HepG2 (cell line): ENCODE results near the gene TBC1D10B. TPM values are rescaled to one million over a fixed set of nuclear protein-coding genes. Genes with fewer than 3 reads are reported as not detected.
"Not testable (repeated sequence)": the region's sequence is repeated elsewhere in the genome, so short reads cannot be mapped to it uniquely, and the experiment has no call there.

Experiments used
- ATAC-seq: fragments of 200-7000 bp; cut with Tn5 transposase; 3 replicates; pipeline ENCODE4 v1.9.1; 2020; ENCODE audit warnings: mild to moderate bottlenecking, moderate library complexity
- BruUV-seq: library from RNA; stranded (reverse); fragments of 400-500 nt; replicated peaks from 2 replicates; lab custom pipeline; 2021; lab: Mats Ljungman, UMichigan
- CTCF ChIA-PET: fragments of 300-600 bp; formaldehyde crosslinking; extraction: SDS; loops from one replicate; lab custom pipeline; 2021; ENCODE audit warnings: low total read pairs, inconsistent platforms, low intra/inter-chr PET ratio; lab: Yijun Ruan, JAX
- POLR2A ChIA-PET: fragments of 350-600 bp; sonication (Branson Sonifier 250); formaldehyde crosslinking; loops from one replicate; lab custom pipeline; 2020; ENCODE audit warnings: antibody characterized with exemption, inconsistent platforms; lab: Yijun Ruan, JAX
- DNase-seq: peaks from one replicate; pipeline ENCODE4 v3.0.0-alpha.2; 2015; ENCODE audit warnings: low spot score
- FAIRE-seq: peaks from 3 replicates; lab custom pipeline; 2011; peaks lifted over from hg19 to GRCh38; lab: Jason Lieb, UNC
- H2AFZ ChIP-seq: one replicate; pipeline ENCODE4 v1.6.1; 2011; ENCODE audit warnings: low read length, inconsistent platforms
- H3K27ac ChIP-seq: fragments of 300-600 bp; 3 replicates; pipeline ENCODE4 v1.8.0; 2011; ENCODE audit warnings: mixed run types, mild to moderate bottlenecking, mixed read lengths, low read length, inconsistent platforms; ENCODE audit not compliant: insufficient read depth; ENCODE audit errors: extremely low read length
- H3K27me3 ChIP-seq, 2 experiments: fragments of 200-600 bp in 1 of 2; 2 replicates in 1 of 2; 3 replicates in 1 of 2; pipeline versions ENCODE4 v1.6.0 to v1.8.0; 2011; ENCODE audit warnings: low read length in 2 of 2, mild to moderate bottlenecking in 2 of 2, moderate library complexity in 2 of 2, inconsistent platforms in 1 of 2; ENCODE audit not compliant: insufficient read depth in 2 of 2, control insufficient read depth in 1 of 2
- H3K36me3 ChIP-seq, 2 experiments: fragments of 200-600 bp in 1 of 2; replicated peaks in 1 of 2; 2 replicates in 1 of 2; 3 replicates in 1 of 2; pipeline versions ENCODE4 v1.5.1 to v1.8.0; 2011; ENCODE audit warnings: low read length in 2 of 2, inconsistent platforms in 1 of 2; ENCODE audit not compliant: insufficient read depth in 2 of 2, control insufficient read depth in 1 of 2
- H3K4me1 ChIP-seq: 2 replicates; pipeline ENCODE4 v1.5.1; 2012; ENCODE audit warnings: low read length, inconsistent platforms; ENCODE audit not compliant: insufficient read depth
- H3K4me2 ChIP-seq: 2 replicates; pipeline ENCODE4 v1.6.0; 2011; ENCODE audit warnings: low read depth, low read length, inconsistent platforms
- H3K4me3 ChIP-seq, 3 experiments: fragments of 200-600 bp in 1 of 3; sonication (generic), shearing (Covaris generic) in 1 of 3; replicated peaks in 1 of 3; 2 replicates each; pipeline ENCODE4 v1.5.1; 2011 to 2016; ENCODE audit warnings: low read length in 3 of 3, inconsistent platforms in 2 of 3, low read depth in 2 of 3, mild to moderate bottlenecking in 2 of 3, control low read depth in 1 of 3, mixed read lengths in 1 of 3; ENCODE audit not compliant: insufficient read depth in 1 of 3
- H3K79me2 ChIP-seq: one replicate; pipeline ENCODE4 v1.6.1; 2011; ENCODE audit warnings: low read length, inconsistent platforms; ENCODE audit not compliant: insufficient read depth
- H3K9ac ChIP-seq: 2 replicates; pipeline ENCODE4 v1.6.0; 2011; ENCODE audit warnings: mild to moderate bottlenecking, low read depth, low read length, inconsistent platforms; ENCODE audit not compliant: insufficient read depth
- H3K9me3 ChIP-seq: 2 replicates; pipeline ENCODE4 v1.5.1; 2012; ENCODE audit warnings: mild to moderate bottlenecking, low read length
- H4K20me1 ChIP-seq: 2 replicates; pipeline ENCODE4 v1.6.0; 2011; ENCODE audit warnings: inconsistent platforms, mild to moderate bottlenecking, low read length, moderate library complexity; ENCODE audit not compliant: insufficient read depth
- DR1 ChIP-seq: sonication (generic); formaldehyde crosslinking; IDR thresholded peaks from 2 replicates; pipeline ENCODE4 v1.8.0; 2021; ENCODE audit warnings: mild to moderate bottlenecking, missing genetic modification reagents, inconsistent platforms
- MED1 ChIP-seq: sonication (generic); formaldehyde crosslinking; IDR thresholded peaks from 2 replicates; pipeline ENCODE4 v1.4.0; 2020; ENCODE audit warnings: missing genetic modification reagents
- MLLT10 ChIP-seq: sonication (generic); formaldehyde crosslinking; IDR thresholded peaks from 2 replicates; pipeline ENCODE4 v1.4.0; 2020; ENCODE audit warnings: missing genetic modification reagents
- NR3C1 ChIP-seq: sonication (generic); formaldehyde crosslinking; IDR thresholded peaks from 2 replicates; pipeline ENCODE4 v1.4.0; 2020; ENCODE audit warnings: missing genetic modification reagents
- ZNF30 ChIP-seq: sonication (generic); formaldehyde crosslinking; IDR thresholded peaks from 2 replicates; pipeline ENCODE4 v1.5.0; 2020; ENCODE audit warnings: mild to moderate bottlenecking, missing genetic modification reagents
- WGBS: methylation state at CpG from one replicate; pipeline ENCODE4 v1.1.6; 2017; ENCODE audit warnings: low lambda C conversion rate; 5-methylcytosine and 5-hydroxymethylcytosine counted together
- in situ Hi-C: cut with HindIII; loops from 2 replicates; pipeline ENCODE4 v1.10.0; 2017; ENCODE audit warnings: low pct_unique_long_range_greater_than_20kb; ENCODE audit not compliant: extremely low pct_ligation_motif_present
- intact Hi-C: fragments of 100-400 bp; cut with micrococcal nuclease; formaldehyde crosslinking; loops from one replicate; pipeline ENCODE4 v1.10.0; 2022; ENCODE audit not compliant: unreplicated experiment
- polyA plus RNA-seq, 8 experiments: library from polyadenylated mRNA; depleted of rRNA in 3 of 8; stranded (reverse) in 7 of 8; unstranded in 1 of 8; fragments of >200 nt; fragmentation: Illumina TruSeq in 4 of 8; extraction: Trizol in 4 of 8; gene quantifications; 2 replicates each; pipeline versions ENCODE4 v1.2.1 to v1.2.3, GENCODE V29; 2011 to 2016; ENCODE audit warnings: low read depth in 4 of 8, missing spikeins in 1 of 8, mixed read lengths in 1 of 8; ENCODE audit not compliant: insufficient read depth in 1 of 8
- total RNA-seq, 5 experiments: library from RNA; depleted of rRNA; stranded (reverse); fragments of >200 nt; fragmentation: Illumina TruSeq; extraction: Trizol; gene quantifications; 2 replicates each; pipeline ENCODE4 v1.2.3, GENCODE V29; 2016; ENCODE audit warnings: low read depth in 1 of 5
- TF ChIP-seq, protein P1 (sequence below): sonication (generic); formaldehyde crosslinking; IDR thresholded peaks from 2 replicates; pipeline ENCODE4; 2020; ENCODE audit warnings: missing genetic modification reagents, mild to moderate bottlenecking, borderline replicate concordance
- TF ChIP-seq, protein P2 (sequence below): sonication (generic); formaldehyde crosslinking; IDR thresholded peaks from 2 replicates; pipeline ENCODE4 v1.4.0; 2020; ENCODE audit warnings: missing genetic modification reagents

Gene TBC1D10B
- total and polyA plus RNA-seq, 2 of the 13 experiments (the other 11 are each of a cell fraction or from before 2014, with no cell fraction given), result 15.7 to 24.8 TPM

DNA sequence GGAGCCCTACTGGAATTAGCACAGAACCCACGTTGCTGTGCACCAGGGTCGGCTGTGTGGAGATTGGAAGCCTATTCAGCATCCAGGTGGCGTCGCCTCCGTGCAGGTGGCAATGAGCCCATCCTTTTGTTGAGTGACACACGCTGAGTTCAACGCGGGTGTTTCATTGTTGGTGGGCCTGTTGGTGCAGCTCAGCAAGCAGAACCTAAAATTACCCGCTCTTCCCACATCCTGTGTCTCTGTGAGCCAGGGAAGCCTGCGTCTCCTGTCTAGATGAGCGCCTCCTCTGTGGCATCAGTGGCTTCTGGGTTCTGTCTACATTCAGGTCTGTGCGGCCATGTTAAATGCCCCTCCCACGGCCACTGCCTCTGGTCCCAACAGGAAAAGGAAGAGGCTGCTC is 29.7 kb downstream of the TBC1D10B start:
- DNase-seq (no peak), FAIRE-seq (no peak), ATAC-seq (no peak)
- 97% methylated on average over 13 of the region's 13 CpGs for WGBS
- peaks cover 33% of the 10 kb centered on the region for H3K79me2 ChIP-seq
- ChIA-PET POLR2A (interaction anchor here (1.3 kb wide), 1 partner anchor 67 kb away, joined by 3 read pairs; the partner anchor contains the start of gene ZNF771), CTCF (no interaction called here)
- in situ Hi-C loops, result loop anchor here (25.0 kb wide), 1 partner anchor 753 kb away; no protein-coding TSS in a partner anchor
- TF ChIP-seq ZNF30 (no peak), MLLT10 (CRISPR knock-in tag) (no peak), NR3C1 (no peak), MED1 (CRISPR knock-in tag) (no peak), DR1 (CRISPR knock-in tag) (no peak)
- TF ChIP-seq, protein P1, sequence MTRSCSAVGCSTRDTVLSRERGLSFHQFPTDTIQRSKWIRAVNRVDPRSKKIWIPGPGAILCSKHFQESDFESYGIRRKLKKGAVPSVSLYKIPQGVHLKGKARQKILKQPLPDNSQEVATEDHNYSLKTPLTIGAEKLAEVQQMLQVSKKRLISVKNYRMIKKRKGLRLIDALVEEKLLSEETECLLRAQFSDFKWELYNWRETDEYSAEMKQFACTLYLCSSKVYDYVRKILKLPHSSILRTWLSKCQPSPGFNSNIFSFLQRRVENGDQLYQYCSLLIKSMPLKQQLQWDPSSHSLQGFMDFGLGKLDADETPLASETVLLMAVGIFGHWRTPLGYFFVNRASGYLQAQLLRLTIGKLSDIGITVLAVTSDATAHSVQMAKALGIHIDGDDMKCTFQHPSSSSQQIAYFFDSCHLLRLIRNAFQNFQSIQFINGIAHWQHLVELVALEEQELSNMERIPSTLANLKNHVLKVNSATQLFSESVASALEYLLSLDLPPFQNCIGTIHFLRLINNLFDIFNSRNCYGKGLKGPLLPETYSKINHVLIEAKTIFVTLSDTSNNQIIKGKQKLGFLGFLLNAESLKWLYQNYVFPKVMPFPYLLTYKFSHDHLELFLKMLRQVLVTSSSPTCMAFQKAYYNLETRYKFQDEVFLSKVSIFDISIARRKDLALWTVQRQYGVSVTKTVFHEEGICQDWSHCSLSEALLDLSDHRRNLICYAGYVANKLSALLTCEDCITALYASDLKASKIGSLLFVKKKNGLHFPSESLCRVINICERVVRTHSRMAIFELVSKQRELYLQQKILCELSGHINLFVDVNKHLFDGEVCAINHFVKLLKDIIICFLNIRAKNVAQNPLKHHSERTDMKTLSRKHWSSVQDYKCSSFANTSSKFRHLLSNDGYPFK (CRISPR knock-in tag), result no peak
- TF ChIP-seq, protein P2, sequence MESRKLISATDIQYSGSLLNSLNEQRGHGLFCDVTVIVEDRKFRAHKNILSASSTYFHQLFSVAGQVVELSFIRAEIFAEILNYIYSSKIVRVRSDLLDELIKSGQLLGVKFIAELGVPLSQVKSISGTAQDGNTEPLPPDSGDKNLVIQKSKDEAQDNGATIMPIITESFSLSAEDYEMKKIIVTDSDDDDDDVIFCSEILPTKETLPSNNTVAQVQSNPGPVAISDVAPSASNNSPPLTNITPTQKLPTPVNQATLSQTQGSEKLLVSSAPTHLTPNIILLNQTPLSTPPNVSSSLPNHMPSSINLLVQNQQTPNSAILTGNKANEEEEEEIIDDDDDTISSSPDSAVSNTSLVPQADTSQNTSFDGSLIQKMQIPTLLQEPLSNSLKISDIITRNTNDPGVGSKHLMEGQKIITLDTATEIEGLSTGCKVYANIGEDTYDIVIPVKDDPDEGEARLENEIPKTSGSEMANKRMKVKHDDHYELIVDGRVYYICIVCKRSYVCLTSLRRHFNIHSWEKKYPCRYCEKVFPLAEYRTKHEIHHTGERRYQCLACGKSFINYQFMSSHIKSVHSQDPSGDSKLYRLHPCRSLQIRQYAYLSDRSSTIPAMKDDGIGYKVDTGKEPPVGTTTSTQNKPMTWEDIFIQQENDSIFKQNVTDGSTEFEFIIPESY (CRISPR knock-in tag), result no peak
- H3K9ac ChIP-seq, result no peak overlapping the region
- H3K4me1 ChIP-seq, result peaks cover 46% of the 10 kb centered on the region
- H3K4me3 ChIP-seq, result no peak overlapping the region
- H3K27me3 ChIP-seq, result no peaks in the 10 kb centered on the region
- intact Hi-C loops, result no loop called here
- H3K27ac ChIP-seq, result peak overlapping the region; percentile 13
- BruUV-seq, result no TSS peak
- H2AFZ ChIP-seq, result no peak overlapping the region
- H4K20me1 ChIP-seq, result no peaks in the 10 kb centered on the region
- H3K36me3 ChIP-seq, result peaks cover 8 to 22% of the 10 kb centered on the region in 2 experiments; a peak in 3 of 5 replicates
- H3K4me2 ChIP-seq, result no peak overlapping the region; the same call in 1 of the 2 replicates
- H3K9me3 ChIP-seq, result no peaks in the 10 kb centered on the region

DNA sequence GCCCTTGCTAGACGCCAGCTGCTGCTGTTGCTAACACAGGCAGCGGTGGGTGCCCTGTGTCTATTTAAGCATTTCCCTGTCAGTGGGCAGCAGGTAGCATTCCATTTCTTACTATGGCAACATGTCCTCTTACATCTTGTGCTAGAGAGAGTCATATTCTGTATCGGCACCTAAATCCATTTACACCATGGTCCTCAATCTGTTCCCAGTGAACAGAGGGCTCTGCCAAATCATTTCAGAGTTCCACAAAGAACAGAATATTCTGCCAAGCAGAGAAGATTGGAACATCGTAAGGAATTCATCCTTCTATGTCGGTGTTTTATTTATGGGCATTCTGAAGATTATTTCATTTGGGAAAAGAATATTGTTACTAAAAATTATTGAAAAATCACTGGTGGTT is 31.6 kb downstream of the TBC1D10B start:
- DNase-seq, FAIRE-seq, CTCF ChIA-PET, H4K20me1 ChIP-seq, H3K4me3 ChIP-seq, H2AFZ ChIP-seq, H3K9ac ChIP-seq, POLR2A ChIA-PET, ATAC-seq, intact Hi-C loops, BruUV-seq, H3K27me3 ChIP-seq, H3K9me3 ChIP-seq: not testable (repeated sequence)
- in situ Hi-C loops, result loop anchor here (25.0 kb wide), 1 partner anchor 751 kb away; no protein-coding TSS in a partner anchor
- Histone ChIP-seq H3K27ac (peak overlapping the region; percentile 20), H3K79me2 (peaks cover 38% of the 10 kb centered on the region), H3K4me2 (0 out of 2 replicates have a peak overlapping the region, but pooled peaks have one; percentile 100), H3K36me3 (peaks cover 3 to 11% of the 10 kb centered on the region in 2 experiments; a peak in 2 of 5 replicates), H3K4me1 (peaks cover 46% of the 10 kb centered on the region)
- 89% methylated on average over 3 of the region's 5 CpGs for WGBS
